Activated naive CD8-positive, alpha-beta T cell treated with anti-CD3 and anti-CD28 coated beads, Interleukin-2, amount 50 U/mL, for 24 hours (primary cell): ENCODE results near the gene NMUR2.

Source experiments
- ATAC-seq: fragments of 150-1000 bp; cut with Tn5 transposase; one replicate; pipeline ENCODE4 v1.10.0; 2021
- DNase-seq: peaks from one replicate; pipeline ENCODE4 v3.0.0; 2021
- H3K27ac Mint-ChIP-seq: one replicate; pipeline ENCODE4 v1.8.0; 2021; ENCODE audit warnings: mild to moderate bottlenecking, mixed read lengths
- H3K27me3 Mint-ChIP-seq: one replicate; pipeline ENCODE4 v1.8.0; 2021; ENCODE audit warnings: mixed read lengths
- H3K36me3 Mint-ChIP-seq: one replicate; pipeline ENCODE4 v1.8.0; 2021; ENCODE audit warnings: low read depth, mixed read lengths
- H3K4me1 Mint-ChIP-seq: one replicate; pipeline ENCODE4 v1.8.0; 2021; ENCODE audit warnings: mixed read lengths
- H3K4me3 Mint-ChIP-seq: one replicate; pipeline ENCODE4 v1.8.0; 2021; ENCODE audit warnings: mild to moderate bottlenecking, moderate library complexity, mixed read lengths
- H3K9me3 Mint-ChIP-seq: one replicate; pipeline ENCODE4 v1.8.0; 2021; ENCODE audit warnings: mixed read lengths

The NMUR2 gene

GRCh38 chr5:152388610-152389009 is 16.5 kb downstream of the NMUR2 start:
- H3K4me3 Mint-ChIP-seq = no peak overlapping the region
- H3K27ac Mint-ChIP-seq = no peak overlapping the region
- ATAC-seq = no peak
- no peaks in the 10 kb centered on the region for H3K27me3 Mint-ChIP-seq
- H3K36me3 Mint-ChIP-seq = no peaks in the 10 kb centered on the region
- H3K4me1 Mint-ChIP-seq = no peaks in the 10 kb centered on the region
- no peak for DNase-seq
- H3K9me3 Mint-ChIP-seq = no peaks in the 10 kb centered on the region

- Mint-ChIP-seq H3K4me1 (no peaks in the 10 kb centered on the region), H3K27ac (no peak overlapping the region), H3K4me3 (no peak overlapping the region), H3K9me3 (no peaks in the 10 kb centered on the region), H3K36me3 (no peaks in the 10 kb centered on the region), H3K27me3 (no peaks in the 10 kb centered on the region)
- no peak for ATAC-seq
- no peak for DNase-seq
Observed at GRCh38 chr5:152380415-152381123, 24.5 kb downstream of the NMUR2 start.

GRCh38 chr5:152379331-152379730 is 25.7 kb downstream of the NMUR2 start:
- no peaks in the 10 kb centered on the region for H3K4me1 Mint-ChIP-seq
- H3K27ac Mint-ChIP-seq = no peak overlapping the region
- H3K9me3 Mint-ChIP-seq = no peaks in the 10 kb centered on the region
- H3K36me3 Mint-ChIP-seq = no peaks in the 10 kb centered on the region
- no peaks in the 10 kb centered on the region for H3K27me3 Mint-ChIP-seq
- DNase-seq (no peak), ATAC-seq (no peak)
- H3K4me3 Mint-ChIP-seq = no peak overlapping the region

DNA sequence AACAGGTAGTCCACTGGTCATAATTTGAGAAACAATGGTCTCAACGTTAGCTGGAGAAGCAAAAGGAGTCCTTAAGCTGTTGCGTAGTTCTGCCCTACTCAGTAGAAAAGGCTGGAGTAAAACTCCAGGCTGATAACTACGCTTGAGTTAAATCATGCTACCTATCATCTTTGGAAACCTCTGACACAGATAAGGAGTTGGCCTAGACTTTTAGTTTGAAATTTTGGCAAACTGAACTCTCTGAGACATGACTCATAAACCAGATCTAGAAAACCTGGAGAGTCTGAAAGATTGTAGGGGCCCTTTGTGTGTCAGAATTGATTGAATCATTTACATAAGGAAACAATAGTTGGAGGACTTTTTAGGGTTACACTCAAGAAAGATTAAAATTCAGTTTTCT is 26.3 kb downstream of the NMUR2 start:
- H3K36me3 Mint-ChIP-seq = no peaks in the 10 kb centered on the region
- no peak overlapping the region for H3K4me3 Mint-ChIP-seq
- H3K27me3 Mint-ChIP-seq = no peaks in the 10 kb centered on the region
- no peaks in the 10 kb centered on the region for H3K4me1 Mint-ChIP-seq
- no peak overlapping the region for H3K27ac Mint-ChIP-seq
- ATAC-seq = no peak
- no peaks in the 10 kb centered on the region for H3K9me3 Mint-ChIP-seq
- DNase-seq = no peak

DNA sequence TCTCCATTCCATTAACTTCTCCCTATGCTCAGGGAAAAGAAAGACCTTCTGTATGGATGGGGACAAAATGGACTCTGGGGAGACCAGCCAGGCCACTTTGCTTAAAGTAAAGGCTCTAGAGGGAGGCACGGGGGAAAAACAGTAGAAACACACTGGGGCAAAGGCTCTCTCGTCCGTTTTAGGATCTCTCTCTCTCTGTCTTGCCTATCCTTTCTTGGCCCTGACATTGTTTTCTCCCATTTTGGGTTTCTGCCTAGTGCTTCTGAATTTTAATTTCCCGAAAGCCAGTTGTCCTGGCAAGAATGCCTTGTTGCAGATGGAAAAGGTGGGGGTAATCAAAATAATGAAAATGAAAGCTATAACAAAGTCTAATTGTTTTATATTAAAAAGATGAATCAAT is 28.2 kb downstream of the NMUR2 start:
- Mint-ChIP-seq H3K4me3 (no peak overlapping the region), H3K27me3 (no peaks in the 10 kb centered on the region), H3K36me3 (no peaks in the 10 kb centered on the region), H3K4me1 (no peaks in the 10 kb centered on the region), H3K27ac (no peak overlapping the region), H3K9me3 (no peaks in the 10 kb centered on the region)
- no peak for DNase-seq
- no peak for ATAC-seq

DNA sequence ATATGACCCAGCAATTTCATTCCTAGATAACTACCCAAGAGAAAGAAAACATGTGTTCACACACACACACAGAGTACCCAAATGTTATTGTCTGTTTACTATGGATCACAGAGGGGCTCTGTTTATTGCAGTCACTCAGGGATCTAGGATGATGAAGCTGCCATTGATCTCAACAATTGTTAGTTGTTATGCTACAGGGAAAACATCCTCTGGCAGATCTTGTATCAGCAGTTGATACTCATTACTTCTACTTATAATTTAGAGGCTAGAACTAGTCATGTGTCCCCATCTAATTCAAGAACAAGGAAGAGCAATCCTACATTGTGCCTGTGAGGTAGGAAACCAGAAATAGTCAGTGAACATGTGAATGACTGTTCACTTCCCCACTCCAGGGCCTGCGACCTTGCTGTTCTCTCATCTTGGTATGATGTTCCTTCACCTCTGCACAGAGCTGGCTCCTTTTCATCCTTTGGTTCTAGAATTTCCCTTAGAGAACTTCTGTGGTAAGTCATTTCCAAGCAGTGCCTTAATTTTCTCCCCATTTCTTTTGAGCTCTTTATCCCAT is 30.3 kb downstream of the NMUR2 start:
- Mint-ChIP-seq H3K4me3 (no peak overlapping the region), H3K27ac (no peak overlapping the region), H3K36me3 (no peaks in the 10 kb centered on the region), H3K9me3 (no peaks in the 10 kb centered on the region), H3K27me3 (no peaks in the 10 kb centered on the region), H3K4me1 (no peaks in the 10 kb centered on the region)
- DNase-seq (no peak), ATAC-seq (no peak)

GRCh38 chr5:152372875-152373274 is 32.2 kb downstream of the NMUR2 start:
- no peaks in the 10 kb centered on the region for H3K36me3 Mint-ChIP-seq
- H3K9me3 Mint-ChIP-seq = no peaks in the 10 kb centered on the region
- ATAC-seq = no peak
- H3K4me1 Mint-ChIP-seq = no peaks in the 10 kb centered on the region
- no peak for DNase-seq
- no peak overlapping the region for H3K27ac Mint-ChIP-seq
- no peak overlapping the region for H3K4me3 Mint-ChIP-seq
- no peaks in the 10 kb centered on the region for H3K27me3 Mint-ChIP-seq

DNA sequence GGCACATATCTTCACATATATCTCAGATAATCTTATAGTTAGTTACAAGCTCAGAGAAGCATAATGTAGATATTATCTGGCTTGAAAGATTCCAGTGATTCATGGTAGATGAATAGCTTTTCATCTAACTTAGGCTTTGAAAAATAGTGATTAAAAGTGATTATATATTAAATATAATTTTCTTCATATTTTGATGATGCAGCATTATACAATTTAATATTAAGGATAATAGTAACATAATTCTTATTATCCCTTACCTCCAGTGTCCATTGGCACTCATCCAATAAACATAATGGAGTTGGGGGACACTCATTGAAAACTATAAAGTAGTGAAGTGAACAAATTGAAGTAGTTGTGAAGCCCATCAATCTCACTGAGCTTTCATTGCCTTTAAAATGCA is 35.8 kb downstream of the NMUR2 start:
- H3K4me3 Mint-ChIP-seq = no peak overlapping the region
- ATAC-seq (no peak), DNase-seq (no peak)
- H3K27me3 Mint-ChIP-seq = peaks cover 3% of the 10 kb centered on the region
- H3K9me3 Mint-ChIP-seq = no peaks in the 10 kb centered on the region
- no peaks in the 10 kb centered on the region for H3K4me1 Mint-ChIP-seq
- no peaks in the 10 kb centered on the region for H3K36me3 Mint-ChIP-seq
- no peak overlapping the region for H3K27ac Mint-ChIP-seq

- Mint-ChIP-seq H3K4me1 (no peaks in the 10 kb centered on the region), H3K36me3 (no peaks in the 10 kb centered on the region), H3K4me3 (no peak overlapping the region), H3K27ac (no peak overlapping the region), H3K9me3 (peaks cover 4% of the 10 kb centered on the region), H3K27me3 (peaks cover 4% of the 10 kb centered on the region)
- DNase-seq (no peak), ATAC-seq (no peak)
Observed at GRCh38 chr5:152367554-152367953, 37.5 kb downstream of the NMUR2 start.

DNA sequence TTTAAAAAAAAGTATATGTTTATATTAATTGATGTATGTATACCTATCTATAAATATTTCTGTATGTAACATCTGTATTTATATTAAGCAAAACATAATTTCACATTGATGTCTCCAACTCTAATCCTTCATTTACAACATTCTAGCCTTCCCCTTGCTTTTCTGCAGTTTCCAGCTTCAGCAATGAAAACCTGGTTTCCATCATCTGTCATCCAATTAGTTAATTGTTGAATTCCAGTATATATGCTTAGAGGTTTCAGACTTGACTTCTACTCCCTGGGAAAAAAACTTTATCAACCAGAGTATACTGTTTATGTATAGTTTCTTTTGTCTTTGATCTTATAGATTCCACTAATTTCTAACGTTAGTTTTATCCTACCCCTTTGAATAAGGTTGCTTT is 38.4 kb downstream of the NMUR2 start:
- Mint-ChIP-seq H3K4me1 (no peaks in the 10 kb centered on the region), H3K27ac (no peak overlapping the region), H3K4me3 (no peak overlapping the region), H3K36me3 (no peaks in the 10 kb centered on the region), H3K27me3 (peaks cover 4% of the 10 kb centered on the region), H3K9me3 (peaks cover 4% of the 10 kb centered on the region)
- ATAC-seq (no peak), DNase-seq (no peak)

DNA sequence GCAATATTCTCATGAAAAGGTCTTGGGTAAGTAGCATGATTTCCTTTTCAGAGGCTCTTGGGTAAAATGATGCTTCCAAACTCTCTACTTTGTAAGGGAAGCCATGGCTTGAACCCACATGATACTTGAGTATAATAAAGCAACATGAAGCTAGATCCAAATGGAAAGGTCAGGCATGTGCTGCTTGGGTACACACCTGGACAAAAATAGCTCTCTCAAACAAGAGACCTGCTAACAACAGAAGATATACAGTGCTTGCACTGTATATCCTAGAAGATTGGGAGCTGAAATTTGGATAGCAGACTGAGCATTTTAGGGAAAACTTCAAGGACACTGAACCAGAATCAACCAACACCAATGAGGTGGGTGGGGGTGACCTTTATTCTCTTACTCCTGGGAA is 40.2 kb downstream of the NMUR2 start:
- H3K4me1 Mint-ChIP-seq = no peaks in the 10 kb centered on the region
- no peak overlapping the region for H3K27ac Mint-ChIP-seq
- H3K27me3 Mint-ChIP-seq = peaks cover 6% of the 10 kb centered on the region
- ATAC-seq (no peak), DNase-seq (no peak)
- H3K36me3 Mint-ChIP-seq = no peaks in the 10 kb centered on the region
- H3K4me3 Mint-ChIP-seq = no peak overlapping the region
- H3K9me3 Mint-ChIP-seq = peaks cover 4% of the 10 kb centered on the region

GRCh38 chr5:152364172-152364571 is 40.9 kb downstream of the NMUR2 start:
- DNase-seq (no peak), ATAC-seq (no peak)
- Mint-ChIP-seq H3K27me3 (peaks cover 6% of the 10 kb centered on the region), H3K4me1 (no peaks in the 10 kb centered on the region), H3K4me3 (no peak overlapping the region), H3K36me3 (no peaks in the 10 kb centered on the region), H3K27ac (no peak overlapping the region), H3K9me3 (peaks cover 4% of the 10 kb centered on the region)

DNA sequence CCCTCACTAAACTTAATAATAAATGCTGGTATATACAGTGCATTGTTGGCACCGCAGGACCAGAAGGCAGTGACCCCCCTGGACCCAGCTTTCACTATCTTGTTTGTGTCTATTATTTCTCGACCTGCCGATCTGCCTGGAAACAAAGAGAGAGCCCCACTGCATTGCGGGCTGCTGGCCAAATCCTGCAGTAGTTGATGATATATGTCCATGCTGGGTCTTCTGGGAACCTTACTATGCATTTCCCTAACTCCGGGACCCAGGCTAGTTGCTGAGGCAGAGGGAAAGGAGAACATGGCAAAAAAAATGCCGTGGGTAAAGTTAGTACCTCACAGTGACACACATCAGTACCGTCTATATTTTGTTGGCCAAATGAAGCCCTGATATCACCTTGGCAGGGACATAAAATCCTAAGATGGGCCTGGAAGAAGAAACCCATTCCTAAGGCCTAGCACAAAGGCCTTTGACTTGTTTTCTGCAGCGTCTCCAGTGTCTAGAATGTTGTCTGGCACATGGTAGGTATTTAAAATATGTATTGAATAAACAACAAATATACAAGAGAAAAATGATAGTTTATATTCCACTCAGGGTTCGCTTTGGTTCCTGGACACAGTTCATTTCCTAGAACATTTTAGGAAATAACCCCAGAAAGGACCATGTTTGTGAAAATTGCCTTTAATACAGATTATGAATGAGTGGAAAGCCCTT is 46.1 kb downstream of the NMUR2 start:
- Mint-ChIP-seq H3K27me3 (peaks cover 2% of the 10 kb centered on the region), H3K27ac (no peak overlapping the region), H3K36me3 (no peaks in the 10 kb centered on the region), H3K4me1 (no peaks in the 10 kb centered on the region), H3K4me3 (no peak overlapping the region), H3K9me3 (peaks cover 4% of the 10 kb centered on the region)
- no peak for DNase-seq
- ATAC-seq = no peak

- H3K27me3 Mint-ChIP-seq = peaks cover 2% of the 10 kb centered on the region
- no peaks in the 10 kb centered on the region for H3K36me3 Mint-ChIP-seq
- DNase-seq (no peak), ATAC-seq (no peak)
- H3K9me3 Mint-ChIP-seq = no peaks in the 10 kb centered on the region
- no peak overlapping the region for H3K4me3 Mint-ChIP-seq
- H3K4me1 Mint-ChIP-seq = no peaks in the 10 kb centered on the region
- H3K27ac Mint-ChIP-seq = no peak overlapping the region
Observed at GRCh38 chr5:152356506-152356905, 48.6 kb downstream of the NMUR2 start.

- no peak for DNase-seq
- H3K27ac Mint-ChIP-seq = no peak overlapping the region
- no peaks in the 10 kb centered on the region for H3K36me3 Mint-ChIP-seq
- no peak for ATAC-seq
- H3K27me3 Mint-ChIP-seq = peaks cover 2% of the 10 kb centered on the region
- H3K9me3 Mint-ChIP-seq = no peaks in the 10 kb centered on the region
- no peaks in the 10 kb centered on the region for H3K4me1 Mint-ChIP-seq
- H3K4me3 Mint-ChIP-seq = no peak overlapping the region
Observed at GRCh38 chr5:152355061-152355460, 50.0 kb downstream of the NMUR2 start.
